B cell (primary cell): ENCODE data around the gene C2CD4C. TPM values are rescaled to one million over a fixed set of nuclear protein-coding genes. Genes with fewer than 3 reads are reported as not detected.

Experiments
- ATAC-seq: fragments of 200-7000 bp; cut with Tn5 transposase; one replicate; pipeline ENCODE4 v1.10.0; 2021; ENCODE audit warnings: low read depth, mild to moderate bottlenecking, moderate number of reproducible peaks, moderate library complexity
- CTCF ChIA-PET: fragments of 350-600 bp; sonication (Branson Sonifier 250); formaldehyde crosslinking; loops from one replicate; lab custom pipeline; 2021; ENCODE audit warnings: antibody characterized with exemption, inconsistent platforms; lab: Charles Lee
- POLR2A ChIA-PET: fragments of 350-600 bp; sonication (Branson Sonifier 250); formaldehyde crosslinking; loops from one replicate; lab custom pipeline; 2021; ENCODE audit warnings: antibody characterized with exemption; lab: Charles Lee
- DNase-seq: peaks from one replicate; pipeline ENCODE4 v3.0.0; 2013
- H2AFZ ChIP-seq: 2 replicates; pipeline ENCODE4 v1.6.1; 2012; ENCODE audit warnings: mild to moderate bottlenecking, low read depth, low read length; ENCODE audit not compliant: insufficient read depth, poor library complexity, severe bottlenecking
- H3K27ac ChIP-seq, 2 donors: 1 replicate in 1 of 2; 2 replicates in 1 of 2; pipeline ENCODE4 v1.5.1; 2012 to 2013; ENCODE audit warnings: low read length in 2 of 2, mild to moderate bottlenecking in 2 of 2, moderate library complexity in 1 of 2
- H3K27me3 ChIP-seq, 4 experiments: fragments of 200-600 bp in 1 of 4; sonication (generic) in 1 of 4; replicated peaks in 1 of 4; 1 replicate in 2 of 4; 2 replicates in 2 of 4; pipeline versions ENCODE4 v1.6.1 to v1.7.0; 2013 to 2016; ENCODE audit warnings: low read length in 3 of 4, mild to moderate bottlenecking in 2 of 4, mixed read lengths in 1 of 4, moderate library complexity in 1 of 4; ENCODE audit not compliant: insufficient read depth in 4 of 4, control insufficient read depth in 3 of 4; ENCODE audit errors: control extremely low read depth in 1 of 4
- H3K36me3 ChIP-seq, 2 experiments: replicated peaks in 1 of 2; 1 replicate in 1 of 2; 2 replicates in 1 of 2; pipeline versions ENCODE4 v1.6.1 to v1.7.1; 2013; ENCODE audit warnings: low read length in 1 of 2; ENCODE audit not compliant: insufficient read depth in 2 of 2, control insufficient read depth in 1 of 2; ENCODE audit errors: control extremely low read depth in 1 of 2, extremely low read depth in 1 of 2
- H3K4me1 ChIP-seq, 2 donors: fragments of 200-600 bp in 1 of 2; sonication (generic) in 1 of 2; 1 replicate in 1 of 2; 2 replicates in 1 of 2; pipeline versions ENCODE4 v1.5.1 to v1.6.1; 2013 to 2017; ENCODE audit warnings: low read length in 2 of 2; ENCODE audit not compliant: control insufficient read depth in 2 of 2, insufficient read depth in 2 of 2
- H3K4me2 ChIP-seq: replicated peaks from 2 replicates; pipeline ENCODE3; 2012; ENCODE audit warnings: mild to moderate bottlenecking, low read depth, low read length; ENCODE audit not compliant: poor library complexity, severe bottlenecking
- H3K4me3 ChIP-seq, 5 experiments: fragments of 200-600 bp in 1 of 5; sonication (generic) in 1 of 5; 1 replicate in 3 of 5; 2 replicates in 2 of 5; pipeline versions ENCODE4 v1.5.1 to v1.7.0; 2011 to 2016; ENCODE audit warnings: low read length in 4 of 5, mild to moderate bottlenecking in 4 of 5, low read depth in 2 of 5, control low read depth in 1 of 5, moderate library complexity in 1 of 5; ENCODE audit not compliant: insufficient read depth in 1 of 5; ENCODE audit errors: control extremely low read depth in 1 of 5, extremely low read depth in 1 of 5
- H3K79me2 ChIP-seq: fragments of 200-600 bp; sonication (generic); one replicate; pipeline ENCODE4 v1.6.0; 2016; ENCODE audit warnings: low read length; ENCODE audit not compliant: control insufficient read depth, insufficient read depth
- H3K9ac ChIP-seq: fragments of 200-600 bp; sonication (generic); 2 replicates; pipeline ENCODE4 v1.6.1; 2017; ENCODE audit warnings: mild to moderate bottlenecking, low read length, moderate library complexity
- H3K9me3 ChIP-seq, 3 donors: one replicate each; pipeline versions ENCODE4 v1.6.1 to v1.7.1; 2013; ENCODE audit warnings: low read length in 2 of 3; ENCODE audit not compliant: control insufficient read depth in 2 of 3, insufficient read depth in 1 of 3; ENCODE audit errors: control extremely low read depth in 1 of 3
- H4K20me1 ChIP-seq: 2 replicates; pipeline ENCODE4 v1.6.0; 2012; ENCODE audit warnings: mild to moderate bottlenecking, low read length; ENCODE audit not compliant: insufficient read depth, control insufficient read depth, poor library complexity, severe bottlenecking
- H3K27ac Mint-ChIP-seq: one replicate; pipeline ENCODE4 v1.8.0; 2021; ENCODE audit warnings: mixed read lengths
- H3K27me3 Mint-ChIP-seq: one replicate; pipeline ENCODE4 v1.8.0; 2021; ENCODE audit warnings: mixed read lengths
- H3K4me1 Mint-ChIP-seq: one replicate; pipeline ENCODE4 v1.8.0; 2021; ENCODE audit warnings: mixed read lengths
- H3K4me3 Mint-ChIP-seq: one replicate; pipeline ENCODE4 v1.8.0; 2021; ENCODE audit warnings: mixed read lengths
- H3K9me3 Mint-ChIP-seq: one replicate; pipeline ENCODE4 v1.8.0; 2022; ENCODE audit warnings: mixed read lengths; ENCODE audit not compliant: insufficient read depth
- CTCF ChIP-seq: fragments of 200-600 bp; IDR thresholded peaks from one replicate; pipeline ENCODE4 v1.8.0; 2022; ENCODE audit warnings: antibody characterized with exemption, mild to moderate bottlenecking
- EZH2 ChIP-seq: IDR thresholded peaks from 2 replicates; pipeline ENCODE4 v1.6.1; 2012; ENCODE audit warnings: borderline replicate concordance, low read depth, mild to moderate bottlenecking, moderate library complexity, low read length; ENCODE audit not compliant: insufficient read depth, poor library complexity, severe bottlenecking
- WGBS: methylation state at CpG from one replicate; pipeline ENCODE4 v1.1.5; 2013; ENCODE audit warnings: missing lambda C conversion rate; ENCODE audit not compliant: insufficient coverage; 5-methylcytosine and 5-hydroxymethylcytosine counted together
- intact Hi-C: fragments of 100-400 bp; cut with micrococcal nuclease; formaldehyde crosslinking; loops from one replicate; pipeline ENCODE4 v1.10.0; 2022
- polyA plus RNA-seq: library from polyadenylated mRNA; depleted of rRNA; stranded (reverse); fragments of >200 nt; gene quantifications from 2 replicates; pipeline ENCODE4 v1.2.3, GENCODE V29; 2012
- total RNA-seq, 2 donors: library from RNA; stranded (reverse); fragments of 120-200 nt in 1 of 2; gene quantifications; 1 replicate in 1 of 2; 2 replicates in 1 of 2; pipeline versions ENCODE4 v1.2.3 to v1.2.4, GENCODE V29; 2013 to 2022

The C2CD4C gene
- total and polyA plus RNA-seq, 2 donors (not counting 1 experiment from before 2014, with no cell fraction given), result not detected

GRCh38 chr19:399370-399769 lies 9.6 kb downstream of the C2CD4C start:
- H3K27ac ChIP-seq, result no peak overlapping the region
- WGBS, result 91% methylated on average over 9 of the region's 9 CpGs
- Mint-ChIP-seq H3K4me3 (no peak overlapping the region), H3K9me3 (no peaks in the 10 kb centered on the region), H3K27ac (no peak overlapping the region), H3K27me3 (peaks cover 11% of the 10 kb centered on the region), H3K4me1 (no peaks in the 10 kb centered on the region)
- ChIA-PET CTCF (no interaction called here), POLR2A (no interaction called here)
- H3K4me1 ChIP-seq, result no peaks in the 10 kb centered on the region
- TF ChIP-seq CTCF, result no peak
- no peak for TF ChIP-seq EZH2
- intact Hi-C loops, result no loop called here
- H3K9me3 ChIP-seq, result peaks cover 0 to 35% (median 0%) of the 10 kb centered on the region in 3 donors
- H3K79me2 ChIP-seq, result no peaks in the 10 kb centered on the region
- H3K4me2 ChIP-seq, result no peak overlapping the region
- no peak overlapping the region for H3K4me3 ChIP-seq
- H3K36me3 ChIP-seq, result no peaks in the 10 kb centered on the region
- H2AFZ ChIP-seq, result no peak overlapping the region
- no peak overlapping the region for H3K9ac ChIP-seq
- H4K20me1 ChIP-seq, result no peaks in the 10 kb centered on the region
- DNase-seq, result no peak
- H3K27me3 ChIP-seq, result peaks cover 0 to 16% (median 0%) of the 10 kb centered on the region in 4 experiments
- no peak for ATAC-seq

- peaks cover 0 to 16% (median 0%) of the 10 kb centered on the region in 4 experiments for H3K27me3 ChIP-seq
- Mint-ChIP-seq H3K4me1 (no peaks in the 10 kb centered on the region), H3K27me3 (peaks cover 11% of the 10 kb centered on the region), H3K4me3 (no peak overlapping the region), H3K27ac (no peak overlapping the region), H3K9me3 (no peaks in the 10 kb centered on the region)
- H3K79me2 ChIP-seq, result no peaks in the 10 kb centered on the region
- H3K4me2 ChIP-seq, result no peak overlapping the region
- no peak overlapping the region for H3K9ac ChIP-seq
- CTCF ChIA-PET, result no interaction called here
- POLR2A ChIA-PET, result no interaction called here
- H4K20me1 ChIP-seq, result no peaks in the 10 kb centered on the region
- 88% methylated on average over 17 of the region's 17 CpGs for WGBS
- DNase-seq (no peak), ATAC-seq (no peak)
- H3K4me3 ChIP-seq, result no peak overlapping the region
- peaks cover 0 to 35% (median 0%) of the 10 kb centered on the region in 3 donors for H3K9me3 ChIP-seq
- H3K36me3 ChIP-seq, result no peaks in the 10 kb centered on the region
- intact Hi-C loops, result no loop called here
- no peak for TF ChIP-seq CTCF
- TF ChIP-seq EZH2, result no peak
- H3K27ac ChIP-seq, result no peak overlapping the region
- no peaks in the 10 kb centered on the region for H3K4me1 ChIP-seq
- no peak overlapping the region for H2AFZ ChIP-seq
Measured at GRCh38 chr19:398719-399118, 10.2 kb downstream of the C2CD4C start.
